Neural crest cell (in vitro differentiated cells): ENCODE measurements around the gene TSC2. TPM values are rescaled to one million over a fixed set of nuclear protein-coding genes. Genes with fewer than 3 reads are reported as not detected.
"Not testable (repeated sequence)": the region's sequence is repeated elsewhere in the genome, so short reads cannot be mapped to it uniquely, and the experiment has no call there.

ENCODE experiments used
- DNase-seq: peaks from one replicate; pipeline ENCODE4 v3.0.0; 2021; ENCODE audit warnings: low read depth, mixed read lengths, low spot score
- H3K27ac Mint-ChIP-seq: one replicate; pipeline ENCODE4 v1.8.0; 2021; ENCODE audit warnings: mild to moderate bottlenecking, mixed read lengths; ENCODE audit not compliant: unreplicated experiment
- H3K27me3 Mint-ChIP-seq: 2 replicates; pipeline ENCODE4 v1.8.0; 2021; ENCODE audit warnings: low read depth, mild to moderate bottlenecking, mixed read lengths
- H3K36me3 Mint-ChIP-seq: 2 replicates; pipeline ENCODE4 v1.8.0; 2021; ENCODE audit warnings: low read depth, mild to moderate bottlenecking, mixed read lengths
- H3K4me1 Mint-ChIP-seq: 2 replicates; pipeline ENCODE4 v1.8.0; 2021; ENCODE audit warnings: mixed read lengths
- H3K4me3 Mint-ChIP-seq: one replicate; pipeline ENCODE4 v1.8.0; 2021; ENCODE audit warnings: mild to moderate bottlenecking, mixed read lengths
- H3K9me3 Mint-ChIP-seq: 2 replicates; pipeline ENCODE4 v1.8.0; 2021; ENCODE audit warnings: mixed read lengths
- total RNA-seq: library from RNA; stranded (reverse); gene quantifications from 2 replicates; pipeline ENCODE4 v1.2.1, GENCODE V29; 2021
- TF ChIP-seq, protein P1 (sequence below): fragments of 200-600 bp; sonication (generic); conservative IDR thresholded peaks from 2 replicates; pipeline ENCODE4 v1.5.0; 2021; ENCODE audit warnings: antibody characterized with exemption, mild to moderate bottlenecking

TSC2 gene
- total RNA-seq, 1 donor from 2014 or later = 175 TPM

DNA sequence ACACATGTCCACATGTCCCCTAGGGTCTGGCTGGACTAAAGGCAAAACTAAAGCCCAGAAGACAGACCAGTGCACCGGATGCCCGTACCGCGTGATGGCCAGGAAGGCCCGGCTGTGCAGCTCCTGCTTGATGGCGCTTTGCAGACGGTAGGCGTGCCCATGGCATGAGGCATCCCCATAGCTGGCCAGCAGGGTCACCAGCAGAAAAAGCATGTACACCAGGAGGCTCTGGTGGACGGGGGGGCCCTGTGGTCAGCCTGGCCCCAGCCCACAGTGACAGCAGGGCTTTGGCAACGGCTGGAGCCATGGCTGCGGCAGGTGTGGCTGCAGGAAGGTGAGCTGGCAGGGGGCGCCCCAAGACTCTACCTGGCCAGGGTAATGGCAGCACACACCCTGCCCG lies 45.1 kb downstream of the TSC2 start:
- H3K27me3 Mint-ChIP-seq = no peaks in the 10 kb centered on the region
- H3K4me3 Mint-ChIP-seq = peak overlapping the region; percentile 23
- H3K4me1 Mint-ChIP-seq = peaks cover 8% of the 10 kb centered on the region
- no peak overlapping the region for H3K27ac Mint-ChIP-seq
- no peak for DNase-seq
- TF ChIP-seq, protein P1, sequence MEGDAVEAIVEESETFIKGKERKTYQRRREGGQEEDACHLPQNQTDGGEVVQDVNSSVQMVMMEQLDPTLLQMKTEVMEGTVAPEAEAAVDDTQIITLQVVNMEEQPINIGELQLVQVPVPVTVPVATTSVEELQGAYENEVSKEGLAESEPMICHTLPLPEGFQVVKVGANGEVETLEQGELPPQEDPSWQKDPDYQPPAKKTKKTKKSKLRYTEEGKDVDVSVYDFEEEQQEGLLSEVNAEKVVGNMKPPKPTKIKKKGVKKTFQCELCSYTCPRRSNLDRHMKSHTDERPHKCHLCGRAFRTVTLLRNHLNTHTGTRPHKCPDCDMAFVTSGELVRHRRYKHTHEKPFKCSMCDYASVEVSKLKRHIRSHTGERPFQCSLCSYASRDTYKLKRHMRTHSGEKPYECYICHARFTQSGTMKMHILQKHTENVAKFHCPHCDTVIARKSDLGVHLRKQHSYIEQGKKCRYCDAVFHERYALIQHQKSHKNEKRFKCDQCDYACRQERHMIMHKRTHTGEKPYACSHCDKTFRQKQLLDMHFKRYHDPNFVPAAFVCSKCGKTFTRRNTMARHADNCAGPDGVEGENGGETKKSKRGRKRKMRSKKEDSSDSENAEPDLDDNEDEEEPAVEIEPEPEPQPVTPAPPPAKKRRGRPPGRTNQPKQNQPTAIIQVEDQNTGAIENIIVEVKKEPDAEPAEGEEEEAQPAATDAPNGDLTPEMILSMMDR = no peak
- H3K36me3 Mint-ChIP-seq = no peaks in the 10 kb centered on the region
- H3K9me3 Mint-ChIP-seq = no peaks in the 10 kb centered on the region

DNA sequence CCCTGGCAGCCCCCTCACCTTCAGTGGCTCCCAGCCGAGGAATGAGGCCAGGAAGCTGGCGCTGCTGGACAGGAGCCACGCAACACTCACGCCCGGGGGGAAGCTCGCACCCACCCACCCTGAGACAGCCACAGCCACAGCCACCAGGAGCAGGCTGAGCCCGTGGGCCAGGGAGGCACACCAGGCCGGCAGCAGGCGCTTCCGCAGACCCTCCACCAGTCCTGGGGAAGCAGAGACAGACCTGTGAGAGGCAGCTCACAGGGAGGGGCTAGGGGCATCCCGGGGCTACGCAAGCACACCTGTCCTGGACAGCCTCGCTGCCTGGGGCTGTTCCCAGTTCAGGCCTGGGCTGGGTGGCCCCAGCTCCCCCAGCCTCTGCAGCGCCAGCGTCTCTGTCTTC lies 46.0 kb downstream of the TSC2 start:
- no peak overlapping the region for H3K27ac Mint-ChIP-seq
- H3K9me3 Mint-ChIP-seq = no peaks in the 10 kb centered on the region
- TF ChIP-seq, protein P1 = no peak
- H3K36me3 Mint-ChIP-seq = no peaks in the 10 kb centered on the region
- no peak overlapping the region for H3K4me3 Mint-ChIP-seq
- no peaks in the 10 kb centered on the region for H3K27me3 Mint-ChIP-seq
- H3K4me1 Mint-ChIP-seq = peaks cover 8% of the 10 kb centered on the region
- DNase-seq = no peak

DNA sequence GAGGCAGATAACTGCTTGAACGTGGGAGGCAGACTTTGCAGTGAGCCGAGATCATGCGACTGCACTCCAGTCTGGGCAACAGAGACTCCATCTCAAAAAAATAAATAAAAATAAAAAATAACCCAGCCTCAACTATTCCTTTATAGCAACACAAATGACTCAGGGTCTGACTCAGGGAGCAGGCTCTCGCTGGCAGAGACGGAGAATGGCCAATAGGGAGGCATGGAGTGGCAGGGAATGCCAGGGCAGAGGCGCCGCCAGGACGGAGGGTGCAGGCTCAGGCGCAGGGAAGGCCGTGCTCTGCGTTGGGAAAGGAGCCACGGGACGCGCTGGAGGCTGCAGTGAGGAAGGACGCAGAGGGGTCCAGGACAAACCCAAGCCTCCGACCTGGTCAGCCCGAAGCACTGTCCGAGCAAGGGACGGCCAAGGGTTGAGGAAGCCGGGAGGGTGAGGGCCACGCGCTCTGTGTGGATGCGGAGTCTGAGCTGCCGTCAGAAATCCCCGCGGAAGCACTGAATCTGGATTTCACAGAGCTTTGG lies 47.6 kb downstream of the TSC2 start:
- peaks cover 8% of the 10 kb centered on the region for H3K4me1 Mint-ChIP-seq
- no peak overlapping the region for H3K27ac Mint-ChIP-seq
- no peaks in the 10 kb centered on the region for H3K9me3 Mint-ChIP-seq
- TF ChIP-seq, protein P1 = no peak
- H3K4me3 Mint-ChIP-seq = no peak overlapping the region
- no peaks in the 10 kb centered on the region for H3K36me3 Mint-ChIP-seq
- DNase-seq = no peak
- H3K27me3 Mint-ChIP-seq = no peaks in the 10 kb centered on the region

DNA sequence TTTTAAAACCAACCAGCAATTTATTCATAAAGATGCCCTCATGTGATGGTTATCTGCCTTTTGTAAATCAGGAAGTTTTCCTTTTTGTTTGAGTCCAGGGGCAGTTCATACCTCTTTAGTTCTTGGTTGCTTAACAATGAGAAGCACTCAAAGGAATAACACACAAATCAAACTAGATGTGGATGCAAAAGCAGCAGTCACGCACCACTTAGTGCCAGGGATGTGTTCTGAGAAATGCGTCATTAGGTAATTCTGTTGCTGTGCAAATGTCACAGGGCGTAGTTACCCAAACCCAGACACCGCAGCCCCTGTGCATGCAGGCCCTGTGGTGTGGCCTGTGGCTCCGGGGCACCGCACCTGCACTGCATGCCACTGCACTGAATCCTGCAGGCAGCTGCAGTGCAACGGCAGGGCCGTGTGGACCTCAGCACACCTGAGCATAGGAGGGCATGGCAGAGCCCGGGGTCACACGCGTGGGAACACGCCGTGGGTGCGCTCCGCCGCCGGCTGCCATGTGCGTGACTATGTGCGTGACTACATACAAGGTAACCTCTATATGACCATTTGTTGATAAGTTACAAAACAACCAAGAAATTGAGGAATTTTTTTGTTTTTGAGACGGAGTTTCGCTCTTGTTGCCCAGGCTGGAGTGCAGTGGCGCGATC lies 48.3 kb downstream of the TSC2 start:
- H3K27me3 Mint-ChIP-seq = no peaks in the 10 kb centered on the region
- no peak overlapping the region for H3K27ac Mint-ChIP-seq
- no peak for DNase-seq
- H3K4me1 Mint-ChIP-seq = peaks cover 8% of the 10 kb centered on the region
- no peaks in the 10 kb centered on the region for H3K36me3 Mint-ChIP-seq
- H3K4me3 Mint-ChIP-seq = no peak overlapping the region
- TF ChIP-seq, protein P1 = no peak
- no peaks in the 10 kb centered on the region for H3K9me3 Mint-ChIP-seq

DNA sequence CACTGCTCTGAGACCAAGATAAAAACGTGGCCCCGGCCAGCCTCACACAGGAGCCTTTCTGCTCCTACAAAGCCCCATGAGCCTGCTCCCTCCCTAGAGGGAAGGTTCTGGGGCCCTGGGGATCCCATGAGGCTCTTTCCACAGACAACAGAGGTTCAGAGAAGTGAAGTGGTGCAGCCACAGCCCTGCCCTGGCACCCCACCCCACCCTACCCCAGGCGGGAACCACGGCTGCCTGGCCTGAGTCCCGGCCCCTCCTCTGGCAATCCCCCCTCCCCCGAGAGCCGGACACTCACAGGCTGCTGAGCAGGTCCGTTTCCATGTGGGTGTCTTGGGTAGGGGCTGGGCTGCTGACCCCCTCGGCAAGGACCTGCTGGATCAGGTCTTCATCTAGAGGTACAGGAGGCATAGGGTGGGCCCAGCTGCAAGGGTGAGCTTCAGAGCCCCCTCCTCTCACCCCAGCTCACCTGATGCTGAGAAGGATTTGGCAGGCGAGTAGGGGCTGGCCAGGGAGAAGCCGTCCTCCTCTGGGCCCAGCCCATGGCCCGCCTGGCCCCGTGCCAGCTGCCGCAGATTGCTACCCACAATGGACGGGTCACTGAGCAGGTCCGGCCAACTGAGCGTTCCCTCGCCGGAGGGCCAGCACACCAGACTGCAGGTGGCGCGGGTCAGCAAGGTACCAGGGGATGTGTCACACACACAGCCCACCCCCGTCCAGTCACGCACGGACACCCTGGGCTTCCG lies 49.2 kb downstream of the TSC2 start:
- no peak for DNase-seq
- peaks cover 6% of the 10 kb centered on the region for H3K4me1 Mint-ChIP-seq
- no peaks in the 10 kb centered on the region for H3K36me3 Mint-ChIP-seq
- no peak overlapping the region for H3K27ac Mint-ChIP-seq
- no peaks in the 10 kb centered on the region for H3K27me3 Mint-ChIP-seq
- no peak overlapping the region for H3K4me3 Mint-ChIP-seq
- TF ChIP-seq, protein P1 = no peak
- no peaks in the 10 kb centered on the region for H3K9me3 Mint-ChIP-seq

DNA sequence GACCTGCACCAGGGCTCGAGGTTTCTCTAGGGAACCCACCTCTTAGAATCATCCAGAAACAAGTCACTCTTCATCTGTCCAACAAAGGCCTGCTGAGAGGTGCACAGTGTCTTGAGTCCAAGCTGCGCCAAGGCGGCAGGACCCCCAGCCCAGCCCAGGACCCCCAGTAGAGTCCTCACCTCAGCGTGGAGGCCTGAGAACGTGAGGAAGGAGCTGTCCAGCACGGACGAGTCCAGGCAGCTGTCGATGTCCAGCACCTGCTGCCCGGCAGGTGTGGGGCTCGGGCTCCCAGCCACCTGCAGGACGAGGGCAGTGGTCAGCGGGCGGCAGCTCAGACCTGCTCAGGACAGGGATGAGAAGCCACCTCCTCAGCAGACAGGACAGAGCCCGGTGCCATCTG lies 49.9 kb downstream of the TSC2 start:
- not testable (repeated sequence) for H3K36me3 Mint-ChIP-seq, H3K4me3 Mint-ChIP-seq, H3K9me3 Mint-ChIP-seq, H3K27ac Mint-ChIP-seq, H3K4me1 Mint-ChIP-seq, DNase-seq, H3K27me3 Mint-ChIP-seq

DNA sequence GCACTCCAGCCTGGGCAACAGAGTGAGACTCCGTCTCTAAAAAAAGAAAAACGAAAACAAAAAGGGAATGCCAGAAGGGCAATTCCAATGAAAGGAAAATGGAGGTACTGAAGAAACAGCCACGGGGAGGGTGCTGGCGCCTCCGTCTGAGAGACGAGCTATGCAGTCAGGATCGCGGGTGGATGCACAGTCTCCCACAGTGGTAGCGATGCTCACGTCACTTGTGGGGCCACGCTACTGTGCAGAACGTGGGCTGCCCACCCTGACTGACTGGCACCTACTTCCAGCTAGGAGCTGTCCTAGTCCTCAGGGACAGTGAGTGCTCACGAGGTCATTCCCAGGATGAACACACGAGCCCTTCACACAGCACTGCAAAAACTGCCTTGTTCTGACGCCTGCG lies 53.8 kb downstream of the TSC2 start:
- H3K36me3 Mint-ChIP-seq, H3K4me3 Mint-ChIP-seq, H3K9me3 Mint-ChIP-seq, H3K27me3 Mint-ChIP-seq, DNase-seq, H3K4me1 Mint-ChIP-seq, H3K27ac Mint-ChIP-seq: not testable (repeated sequence)
